ENCODE results near the gene GIT1. TPM values are rescaled to one million over a fixed set of nuclear protein-coding genes. Genes with fewer than 3 reads are reported as not detected.

Gene GIT1
- total RNA-seq, 4 donors from 2014 or later = 31.9 to 66.7 (median 52.6) TPM

DNA sequence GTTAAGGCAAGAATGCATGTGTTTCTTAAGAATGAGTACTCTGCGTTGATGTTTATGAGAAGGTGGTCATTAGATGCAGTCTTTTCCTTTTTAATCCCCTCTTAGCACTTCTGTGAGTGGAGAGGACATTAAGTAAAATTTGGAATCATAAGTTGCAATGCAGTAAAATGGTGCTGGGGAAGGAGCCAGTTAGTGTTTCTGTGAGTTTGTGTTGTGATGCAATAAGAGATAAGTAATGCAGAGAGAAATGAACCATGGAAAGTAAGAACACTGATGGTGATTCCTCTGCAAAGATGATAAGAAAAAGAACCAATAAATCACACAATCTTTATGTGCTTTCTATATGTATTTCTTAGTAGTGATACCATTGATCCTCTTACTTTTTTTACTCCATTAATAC lies 42.6 kb downstream of the GIT1 start:
- Histone ChIP-seq H3K27me3 (no peaks in the 10 kb centered on the region), H3K27ac (no peak overlapping the region), H3K4me1 (no peaks in the 10 kb centered on the region), H3K36me3 (peaks cover 0 to 23% (median 6%) of the 10 kb centered on the region in 3 donors), H3K4me3 (no peak overlapping the region), H3K9me3 (no peaks in the 10 kb centered on the region)
- no peak for TF ChIP-seq POLR2A (IDR thresholded peaks at IDR 0.05)
- TF ChIP-seq, protein P1, sequence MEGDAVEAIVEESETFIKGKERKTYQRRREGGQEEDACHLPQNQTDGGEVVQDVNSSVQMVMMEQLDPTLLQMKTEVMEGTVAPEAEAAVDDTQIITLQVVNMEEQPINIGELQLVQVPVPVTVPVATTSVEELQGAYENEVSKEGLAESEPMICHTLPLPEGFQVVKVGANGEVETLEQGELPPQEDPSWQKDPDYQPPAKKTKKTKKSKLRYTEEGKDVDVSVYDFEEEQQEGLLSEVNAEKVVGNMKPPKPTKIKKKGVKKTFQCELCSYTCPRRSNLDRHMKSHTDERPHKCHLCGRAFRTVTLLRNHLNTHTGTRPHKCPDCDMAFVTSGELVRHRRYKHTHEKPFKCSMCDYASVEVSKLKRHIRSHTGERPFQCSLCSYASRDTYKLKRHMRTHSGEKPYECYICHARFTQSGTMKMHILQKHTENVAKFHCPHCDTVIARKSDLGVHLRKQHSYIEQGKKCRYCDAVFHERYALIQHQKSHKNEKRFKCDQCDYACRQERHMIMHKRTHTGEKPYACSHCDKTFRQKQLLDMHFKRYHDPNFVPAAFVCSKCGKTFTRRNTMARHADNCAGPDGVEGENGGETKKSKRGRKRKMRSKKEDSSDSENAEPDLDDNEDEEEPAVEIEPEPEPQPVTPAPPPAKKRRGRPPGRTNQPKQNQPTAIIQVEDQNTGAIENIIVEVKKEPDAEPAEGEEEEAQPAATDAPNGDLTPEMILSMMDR (IDR thresholded peaks at IDR 0.05) = no peak
- DNase-seq = no peak

DNA sequence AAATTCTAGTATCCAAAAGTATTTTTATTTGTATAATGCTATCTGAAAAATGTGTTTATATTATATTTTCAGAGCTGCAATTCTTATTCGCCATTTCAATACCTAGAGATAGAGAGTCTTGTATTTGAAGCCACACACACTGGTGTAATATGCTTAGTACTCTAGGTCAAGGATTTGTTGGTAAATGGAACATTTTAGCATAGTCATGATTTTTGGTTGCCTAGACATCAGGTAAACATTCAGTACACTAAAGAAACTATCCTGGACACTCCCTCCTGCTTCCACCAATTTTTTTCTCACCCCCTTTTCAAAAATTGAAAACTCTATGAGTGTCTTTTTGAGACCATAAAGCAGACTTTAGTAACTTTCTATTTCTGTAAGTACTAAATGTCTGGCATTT lies 43.4 kb downstream of the GIT1 start:
- Histone ChIP-seq H3K36me3 (peaks cover 0 to 31% (median 6%) of the 10 kb centered on the region in 3 donors), H3K9me3 (no peaks in the 10 kb centered on the region), H3K27ac (no peak overlapping the region), H3K4me3 (no peak overlapping the region), H3K27me3 (no peaks in the 10 kb centered on the region), H3K4me1 (no peaks in the 10 kb centered on the region)
- DNase-seq = no peak
- TF ChIP-seq POLR2A (IDR thresholded peaks at IDR 0.05) = no peak
- TF ChIP-seq, protein P1 (IDR thresholded peaks at IDR 0.05) = no peak

DNA sequence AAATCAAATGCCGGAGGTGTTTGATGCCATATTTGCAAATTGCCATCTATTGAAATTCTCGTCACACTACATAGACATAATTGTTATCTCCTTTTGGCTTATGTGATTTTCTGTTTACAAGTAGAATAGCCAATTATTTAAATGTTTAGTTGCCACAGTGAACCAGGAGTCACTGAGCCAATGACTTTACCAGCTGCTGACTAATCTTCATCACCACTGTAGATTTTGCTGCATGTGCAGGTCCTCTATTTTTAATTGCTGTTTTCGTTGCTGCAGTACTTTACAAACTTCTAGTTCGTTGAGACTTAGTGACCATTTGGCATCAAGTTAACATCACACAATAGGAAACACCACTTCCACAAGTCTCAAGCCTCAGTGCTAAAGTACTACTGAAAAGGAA lies 45.4 kb downstream of the GIT1 start:
- Histone ChIP-seq H3K4me1 (no peaks in the 10 kb centered on the region), H3K4me3 (no peak overlapping the region), H3K9me3 (no peaks in the 10 kb centered on the region), H3K27me3 (no peaks in the 10 kb centered on the region), H3K36me3 (peaks cover 0 to 38% (median 6%) of the 10 kb centered on the region in 3 donors), H3K27ac (no peak overlapping the region)
- DNase-seq = no peak
- TF ChIP-seq POLR2A (IDR thresholded peaks at IDR 0.05) = no peak
- TF ChIP-seq, protein P1 (IDR thresholded peaks at IDR 0.05) = no peak

DNA sequence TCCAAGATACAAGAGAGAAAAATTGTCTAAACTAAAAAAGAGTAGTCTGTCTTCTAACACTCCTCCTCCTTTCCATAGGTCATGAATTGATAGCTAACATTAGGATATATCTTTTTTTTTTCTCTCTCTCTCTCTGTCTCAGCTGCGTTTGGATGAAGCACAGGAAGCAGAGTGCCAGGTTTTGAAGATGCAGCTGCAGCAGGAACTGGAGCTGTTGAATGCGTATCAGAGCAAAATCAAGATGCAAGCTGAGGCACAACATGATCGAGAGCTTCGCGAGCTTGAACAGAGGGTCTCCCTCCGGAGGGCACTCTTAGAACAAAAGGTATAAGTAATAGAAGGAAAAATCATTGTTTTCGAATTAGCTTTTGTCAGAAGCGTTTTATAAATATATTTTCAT lies 55.5 kb downstream of the GIT1 start:
- no peak for TF ChIP-seq POLR2A (IDR thresholded peaks at IDR 0.05)
- TF ChIP-seq, protein P1 (IDR thresholded peaks at IDR 0.05) = no peak
- peaks cover 0 to 78% (median 0%) of the 10 kb centered on the region in 3 donors for H3K36me3 ChIP-seq
- no peak for DNase-seq

DNA sequence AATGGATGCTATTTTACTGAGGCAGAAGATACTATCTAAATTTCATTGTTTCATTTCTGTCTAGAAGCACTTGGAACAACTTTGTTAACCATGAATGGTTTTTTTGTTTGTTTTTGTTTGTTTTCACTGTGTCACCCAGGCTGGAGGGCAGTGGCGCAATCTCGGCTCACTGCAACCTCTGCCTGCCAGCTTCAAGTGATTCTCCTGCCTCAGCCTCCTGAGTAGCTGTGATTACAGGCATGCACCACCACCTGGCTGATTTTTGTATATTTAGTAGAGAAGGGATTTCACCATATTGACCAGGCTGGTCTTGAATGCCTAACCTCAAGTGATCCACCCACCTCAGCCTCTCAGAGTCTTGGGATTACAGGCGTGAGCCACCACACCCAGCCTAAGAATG lies 63.1 kb downstream of the GIT1 start:
- TF ChIP-seq POLR2A (IDR thresholded peaks at IDR 0.05) = no peak
- TF ChIP-seq, protein P1 (IDR thresholded peaks at IDR 0.05) = no peak
- H3K4me1 ChIP-seq = no peaks in the 10 kb centered on the region
- H3K4me3 ChIP-seq = no peak overlapping the region
- no peak for DNase-seq
- H3K27ac ChIP-seq = no peak overlapping the region
- peaks cover 0 to 84% (median 0%) of the 10 kb centered on the region in 3 donors for H3K36me3 ChIP-seq
- H3K27me3 ChIP-seq = no peaks in the 10 kb centered on the region
- no peaks in the 10 kb centered on the region for H3K9me3 ChIP-seq

More for the DNA sequence above, 55.5 kb downstream of the GIT1 start:
- no peaks in the 10 kb centered on the region for H3K4me1 ChIP-seq
- no peak overlapping the region for H3K4me3 ChIP-seq
- H3K9me3 ChIP-seq = no peaks in the 10 kb centered on the region
- H3K27me3 ChIP-seq = no peaks in the 10 kb centered on the region
- no peak overlapping the region for H3K27ac ChIP-seq

DNA sequence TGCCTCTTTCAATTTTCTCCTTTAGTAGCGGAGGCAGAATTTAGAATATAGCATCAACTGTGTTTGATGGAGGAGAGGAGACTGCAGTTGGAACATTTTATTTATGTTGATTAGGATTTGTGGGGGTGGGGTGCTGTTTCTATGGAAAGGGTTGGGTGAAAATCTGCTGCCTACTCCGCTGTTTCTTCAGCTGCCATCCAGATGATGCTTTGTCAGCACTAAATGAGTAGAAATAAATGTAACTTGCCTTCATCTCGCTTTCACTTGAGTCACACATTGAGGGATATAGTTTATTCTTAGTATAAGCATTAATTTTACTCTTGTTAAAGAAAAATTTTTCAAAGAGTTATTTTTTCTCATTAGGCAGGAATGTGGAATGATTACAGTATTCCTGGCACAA lies 64.8 kb downstream of the GIT1 start:
- H3K4me3 ChIP-seq = no peak overlapping the region
- H3K27me3 ChIP-seq = no peaks in the 10 kb centered on the region
- peaks cover 0 to 88% (median 0%) of the 10 kb centered on the region in 3 donors for H3K36me3 ChIP-seq
- no peak for TF ChIP-seq POLR2A (IDR thresholded peaks at IDR 0.05)
- TF ChIP-seq, protein P1 (IDR thresholded peaks at IDR 0.05) = no peak
- no peak overlapping the region for H3K27ac ChIP-seq
- H3K9me3 ChIP-seq = no peaks in the 10 kb centered on the region
- H3K4me1 ChIP-seq = no peaks in the 10 kb centered on the region
- DNase-seq = no peak
